ENCODE results near the gene NDUFS7.
"Not testable (repeated sequence)": the region's sequence is repeated elsewhere in the genome, so short reads cannot be mapped to it uniquely, and the experiment has no call there.

NDUFS7 gene

DNA sequence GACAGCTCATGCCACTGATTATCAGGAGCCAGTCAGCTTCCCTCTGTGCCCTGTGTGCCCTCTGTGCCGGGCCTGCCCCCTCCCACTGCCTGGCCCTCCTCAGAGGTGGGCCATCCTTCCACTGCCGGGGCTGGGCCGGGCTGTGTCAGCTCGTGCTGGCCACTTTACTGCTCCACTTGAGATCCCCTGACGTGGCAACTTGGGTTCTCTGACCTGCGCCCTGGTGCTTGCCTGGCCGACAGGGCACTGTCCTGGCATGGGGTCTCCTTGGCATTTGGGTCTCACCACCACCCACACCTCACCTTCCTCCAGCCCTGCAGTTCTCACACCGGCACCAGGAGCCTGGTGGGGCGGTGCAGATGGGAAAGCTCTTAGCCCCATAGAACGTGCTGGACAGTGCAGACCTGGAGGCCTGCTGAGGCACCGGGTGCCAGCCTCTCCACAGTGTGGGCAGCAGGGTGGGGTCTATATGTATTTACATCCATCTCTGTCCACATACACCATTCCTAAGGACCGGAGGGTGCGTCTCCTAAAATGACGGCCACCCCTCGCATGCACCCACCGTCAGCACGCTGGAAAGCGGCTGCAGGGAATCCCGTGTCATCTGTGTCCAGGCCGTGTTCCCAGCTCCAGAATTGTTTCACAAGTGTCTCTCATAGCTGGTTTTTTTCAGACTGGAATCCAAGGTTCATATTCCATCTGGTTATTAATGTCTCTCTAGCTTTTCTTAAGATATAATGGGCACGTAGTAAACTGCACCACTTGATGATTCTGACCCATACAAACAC lies 35.4 kb downstream of the NDUFS7 start:
- DNase-seq: no peak

DNA sequence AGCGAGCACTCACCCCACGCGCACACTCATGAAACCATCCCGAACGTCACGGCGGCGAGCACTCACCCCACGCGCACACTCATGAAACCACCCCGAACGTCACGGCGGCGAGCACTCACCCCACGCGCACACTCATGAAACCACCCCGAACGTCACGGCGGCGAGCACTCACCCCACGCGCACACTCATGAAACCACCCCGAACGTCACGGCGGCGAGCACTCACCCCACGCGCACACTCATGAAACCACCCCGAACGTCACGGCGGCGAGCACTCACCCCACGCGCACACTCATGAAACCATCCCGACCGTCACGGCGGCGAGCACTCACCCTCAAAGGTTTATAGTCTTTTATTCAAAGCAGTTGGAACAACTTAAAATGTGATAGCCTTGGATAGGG lies 36.4 kb downstream of the NDUFS7 start:
- DNase-seq: not testable (repeated sequence)

DNA sequence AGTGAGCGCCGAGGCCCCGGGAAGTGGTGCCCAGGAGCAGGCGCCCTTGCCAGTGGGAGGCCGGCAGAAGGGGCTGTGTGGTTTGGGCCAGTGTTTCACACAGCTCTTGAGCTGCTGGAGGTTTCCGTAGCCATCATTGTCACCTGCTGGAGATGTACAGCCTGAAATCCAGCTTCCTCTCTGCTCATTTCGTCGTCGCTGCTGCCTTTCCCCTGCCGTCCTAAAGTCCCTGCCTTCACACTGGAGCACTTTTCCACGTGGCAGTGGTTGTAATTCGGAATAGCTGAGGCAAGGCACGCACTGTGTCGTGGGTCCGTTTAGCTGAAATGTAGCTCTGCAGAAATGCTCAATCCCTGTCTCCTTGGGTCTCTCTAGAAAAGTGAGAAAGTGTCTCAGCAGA lies 36.9 kb downstream of the NDUFS7 start:
- no peak for DNase-seq

DNA sequence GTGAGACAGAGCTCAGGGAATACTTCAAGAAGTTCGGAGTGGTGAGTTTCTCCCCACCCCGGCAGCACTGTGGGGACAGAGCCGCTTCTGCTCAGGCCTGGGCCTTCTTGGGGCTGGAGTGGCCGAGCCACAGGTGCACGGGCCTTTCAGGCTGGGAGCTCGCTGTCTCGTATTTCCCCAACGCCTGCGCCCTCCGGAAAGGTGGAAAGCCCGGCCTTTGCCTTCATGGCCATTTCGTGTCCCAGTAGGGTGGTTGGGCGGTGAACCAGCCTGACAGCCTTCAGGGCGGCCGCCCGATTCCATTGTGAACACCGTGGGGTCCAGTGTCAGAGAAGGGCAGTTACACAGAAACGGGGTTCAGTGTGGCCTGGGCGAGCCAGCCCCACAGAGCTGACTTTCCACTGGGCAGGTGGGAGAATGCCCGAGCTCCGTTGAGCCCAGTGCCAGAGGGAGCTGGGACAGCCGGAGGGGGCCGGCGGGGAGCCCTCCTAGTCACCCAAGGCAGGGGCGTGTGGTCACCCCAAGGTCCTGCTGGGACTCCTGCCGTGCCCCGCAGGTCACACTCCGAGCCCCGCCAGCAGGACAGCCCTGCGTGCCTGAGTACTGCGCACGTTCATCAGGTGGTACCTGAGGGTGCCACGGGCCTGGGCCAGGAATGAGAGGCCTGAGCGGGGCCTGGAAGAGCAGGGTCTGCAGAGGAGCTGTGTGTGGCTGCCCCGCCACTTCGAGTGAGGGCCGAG lies 37.7 kb downstream of the NDUFS7 start:
- DNase-seq: no peak

DNA sequence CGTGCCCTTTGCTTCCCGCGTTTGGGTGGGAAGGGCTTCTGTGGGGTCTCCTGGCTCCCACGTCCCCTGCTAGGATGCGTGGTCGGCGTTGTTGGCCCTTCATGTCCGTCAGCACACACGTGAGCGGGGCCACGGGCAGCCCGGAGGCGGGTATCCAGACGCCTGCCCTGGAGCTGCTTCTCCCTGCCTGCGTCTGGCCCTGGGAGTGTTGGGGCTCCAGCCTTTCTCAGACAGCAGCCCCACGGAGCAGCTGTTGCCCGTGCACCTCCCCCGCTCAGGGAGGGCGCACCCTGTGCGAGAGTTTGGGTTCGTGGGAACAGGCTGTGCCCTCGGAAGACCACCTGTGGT lies 38.2 kb downstream of the NDUFS7 start:
- DNase-seq: no peak

DNA sequence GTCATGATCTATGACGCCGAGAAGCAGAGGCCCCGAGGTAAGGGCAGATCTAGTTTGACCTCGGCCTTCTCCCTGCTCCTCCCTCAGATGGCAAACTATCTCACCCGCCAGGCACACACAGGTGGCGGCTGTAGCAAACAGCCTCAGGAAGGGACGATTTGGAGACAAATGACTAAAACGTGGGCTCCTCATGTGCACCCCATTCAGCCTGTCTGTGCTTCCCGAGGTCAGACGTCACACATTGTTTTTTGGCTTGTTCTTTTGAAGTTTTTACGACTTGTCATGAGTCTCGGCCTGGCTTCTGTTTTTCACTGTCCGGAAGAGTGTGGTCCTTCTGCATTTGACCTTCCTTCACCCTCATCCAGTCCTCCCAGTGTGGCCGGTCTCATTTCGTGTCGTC lies 38.7 kb downstream of the NDUFS7 start:
- DNase-seq: no peak

DNA sequence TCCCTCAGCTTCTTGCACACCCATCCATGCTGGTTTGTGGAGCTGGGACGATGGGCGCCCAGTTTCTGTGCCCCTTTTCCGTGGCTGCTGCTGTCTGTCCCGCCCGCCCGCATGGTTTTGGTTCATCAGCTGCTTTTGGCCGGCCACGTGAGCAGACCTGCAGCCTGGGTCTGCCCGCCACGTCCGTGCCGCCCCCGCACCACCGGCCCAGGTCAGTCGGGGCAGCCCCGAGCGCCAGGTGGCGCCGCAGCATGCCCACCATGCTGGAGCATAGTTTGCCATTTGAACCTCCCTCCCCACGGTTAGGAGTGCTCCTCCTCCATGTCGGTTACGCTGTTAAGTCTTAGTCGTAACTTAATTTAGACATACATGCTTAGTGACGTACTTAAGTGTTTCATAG lies 39.2 kb downstream of the NDUFS7 start:
- DNase-seq: no peak

DNA sequence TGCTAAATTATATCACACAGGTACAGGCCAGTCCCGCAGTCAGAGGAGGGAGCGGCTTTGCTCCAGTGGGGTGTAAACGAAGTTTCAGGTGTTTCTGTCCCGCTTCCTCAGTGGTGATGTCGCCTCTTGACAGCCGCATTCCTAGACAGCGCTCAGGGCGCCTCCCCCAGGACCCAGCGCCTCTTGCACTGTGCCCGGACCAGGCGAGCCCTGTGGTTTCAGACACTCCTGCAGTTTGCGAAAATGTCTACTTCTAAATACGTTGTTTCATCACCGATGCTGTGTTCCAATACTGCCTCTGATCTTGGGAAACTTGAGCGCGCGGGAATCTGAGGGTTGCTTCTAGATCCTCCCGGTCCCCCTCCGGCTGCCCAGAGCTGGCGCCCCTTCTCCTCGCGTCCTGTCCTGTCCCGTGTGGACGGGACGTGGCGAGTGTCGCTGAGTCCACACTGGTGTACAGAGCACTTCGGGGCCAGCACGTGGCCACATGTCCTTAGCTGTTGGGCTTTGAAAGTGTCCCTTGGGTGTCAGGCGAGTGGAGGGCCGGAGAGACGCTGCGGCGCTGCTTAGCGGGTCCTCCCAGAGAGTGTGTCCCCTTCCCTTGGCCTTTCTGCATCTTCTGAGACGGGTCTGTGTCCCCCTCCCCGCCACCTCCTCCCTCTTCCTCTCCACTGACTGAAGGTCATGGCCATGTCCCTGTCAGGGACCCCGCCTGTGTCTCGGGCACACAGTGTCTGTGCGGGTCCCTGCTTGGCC lies 39.9 kb downstream of the NDUFS7 start:
- no peak for DNase-seq

DNA sequence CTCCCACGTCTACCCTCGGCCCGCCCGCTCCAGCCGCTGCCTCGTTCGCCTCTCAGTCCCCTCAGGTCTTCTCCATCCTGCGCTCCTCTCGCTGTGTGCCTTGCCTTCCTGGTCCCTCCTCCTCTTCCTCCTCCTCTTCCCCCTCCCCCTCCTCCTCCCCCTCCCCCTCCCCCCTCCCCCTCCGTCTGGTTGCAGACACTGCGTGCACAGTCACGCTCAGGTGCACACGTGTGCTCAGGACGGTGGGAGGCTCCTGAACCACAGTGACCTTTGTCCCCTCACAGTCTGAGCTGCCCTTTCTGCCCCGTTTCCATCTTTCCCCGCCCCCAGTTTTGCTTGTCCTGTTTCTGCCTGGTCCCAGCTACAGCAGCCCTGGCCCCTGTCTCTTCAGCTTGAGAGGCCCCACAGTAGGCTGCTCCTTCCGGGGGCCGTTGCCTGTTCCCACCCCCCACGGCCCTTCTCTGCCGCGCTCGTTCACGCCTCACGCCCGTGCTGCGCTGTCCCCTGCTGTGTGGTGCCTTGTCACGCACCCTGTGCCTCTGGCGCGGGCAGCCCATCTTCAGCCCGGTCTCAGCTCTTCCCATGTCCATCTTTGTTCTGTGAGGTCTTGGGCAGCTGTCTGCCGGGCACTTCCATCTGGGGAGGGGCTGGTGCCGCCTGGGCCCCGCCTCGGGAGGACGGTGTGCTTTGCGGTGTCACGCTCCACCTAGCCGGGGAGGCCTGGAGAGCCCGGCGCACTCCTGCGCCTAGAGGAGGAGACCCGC lies 40.7 kb downstream of the NDUFS7 start:
- no peak for DNase-seq

DNA sequence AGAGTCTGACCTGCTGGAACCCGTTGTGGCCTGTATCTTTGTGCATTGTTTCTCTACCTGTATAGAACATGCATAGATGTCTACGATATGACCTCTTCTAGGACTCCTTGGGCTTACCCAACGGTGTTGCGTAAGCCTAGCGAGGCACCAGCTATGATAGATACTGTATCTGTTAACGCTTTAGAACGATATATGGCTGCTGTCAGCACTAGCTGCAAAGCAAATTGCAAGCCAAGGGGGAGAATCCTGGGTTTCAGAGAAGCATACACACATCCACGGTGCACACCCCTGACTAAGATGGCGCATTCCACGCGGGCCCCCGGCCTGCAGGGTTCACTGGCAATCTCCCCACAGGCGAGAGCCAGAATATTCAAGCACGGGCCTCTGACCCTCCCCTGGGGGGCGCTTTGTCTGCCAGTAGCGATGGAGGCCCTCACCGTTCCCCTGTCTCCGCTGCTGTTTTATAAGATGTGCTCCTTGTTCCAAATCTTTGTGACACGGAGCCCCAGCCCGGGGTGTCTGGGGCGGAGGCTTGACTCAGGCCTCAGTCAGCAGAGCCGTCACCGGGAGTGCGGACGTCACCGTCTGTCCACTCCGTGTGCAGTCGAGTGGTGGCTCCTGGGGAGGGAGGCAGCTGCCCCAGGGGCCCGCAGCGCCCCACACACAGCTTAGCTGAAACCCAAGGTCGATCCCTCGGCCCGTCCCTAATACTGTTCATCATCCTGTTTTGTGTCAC lies 41.6 kb downstream of the NDUFS7 start:
- DNase-seq: no peak

DNA sequence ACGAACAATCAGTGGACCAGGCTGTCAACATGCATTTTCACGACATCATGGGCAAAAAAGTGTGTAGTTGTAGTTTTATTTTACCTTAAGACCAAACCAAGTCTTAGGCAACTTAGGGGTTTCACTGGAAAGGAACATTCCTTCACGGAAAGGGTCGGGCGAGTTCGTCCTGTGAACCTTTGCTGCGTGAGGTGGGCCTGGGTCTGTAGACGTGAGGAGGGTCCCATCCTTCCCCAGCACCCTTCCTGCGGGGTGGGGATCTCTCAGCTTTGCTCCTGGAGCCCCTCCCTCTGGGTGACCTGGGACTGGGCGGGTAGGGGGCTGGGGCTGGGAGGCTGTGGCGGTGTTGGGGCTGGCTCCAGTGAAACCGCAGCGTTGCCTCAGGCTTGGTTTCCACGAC lies 42.2 kb downstream of the NDUFS7 start:
- DNase-seq: no peak

DNA sequence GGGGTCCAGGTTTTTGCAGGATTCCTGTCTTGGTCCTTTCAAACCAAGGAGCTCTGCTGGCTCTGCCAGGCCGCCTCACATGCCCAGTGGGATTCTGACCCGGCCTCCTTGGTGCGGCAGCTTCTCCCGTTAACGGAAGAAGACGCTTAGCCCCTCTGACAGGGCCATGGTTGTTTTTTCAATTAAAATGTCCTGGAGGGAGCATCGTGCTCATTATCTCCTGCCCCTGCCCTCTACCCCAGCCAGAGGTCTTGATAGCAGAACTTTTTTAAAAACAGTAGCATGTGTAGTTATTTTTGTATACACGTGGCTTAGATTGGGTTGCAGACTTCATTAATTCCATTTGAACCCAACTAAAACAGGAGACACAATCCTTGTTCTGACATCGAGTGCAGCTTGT lies 43.0 kb downstream of the NDUFS7 start:
- DNase-seq: no peak

DNA sequence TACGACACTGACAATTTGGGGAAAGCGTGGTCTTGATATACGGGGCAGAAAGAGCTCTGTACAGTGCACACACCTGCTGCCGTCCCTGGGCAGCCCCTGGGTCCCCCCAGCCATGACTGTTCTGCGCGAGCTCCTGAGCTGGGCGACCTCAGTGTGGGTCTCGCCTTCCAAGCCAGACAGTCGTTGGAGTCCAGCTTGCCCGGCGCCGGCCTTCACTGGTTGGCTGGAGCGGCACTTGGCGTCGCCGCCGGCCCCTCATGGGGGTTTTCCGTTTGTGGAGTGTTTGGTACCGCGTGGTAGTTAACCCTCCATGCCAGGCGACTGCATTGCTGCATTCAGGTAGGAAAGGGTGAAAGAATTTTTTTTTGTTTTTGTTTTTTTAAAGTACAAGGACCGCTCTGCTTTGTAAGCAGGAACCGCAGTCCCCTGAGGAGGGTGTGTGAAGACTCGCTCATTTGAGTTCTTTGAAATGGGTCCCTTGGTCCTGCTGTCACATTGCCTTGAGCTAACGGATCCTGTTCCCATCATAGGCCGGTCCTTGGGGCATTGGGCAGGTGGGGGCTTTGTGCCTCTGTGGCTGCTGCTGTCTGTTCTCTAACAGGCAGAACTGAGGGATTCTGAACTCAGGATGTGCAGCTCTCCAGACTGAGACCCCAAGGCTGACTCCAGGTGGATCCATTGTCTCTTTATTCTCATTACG lies 43.7 kb downstream of the NDUFS7 start:
- DNase-seq: no peak

DNA sequence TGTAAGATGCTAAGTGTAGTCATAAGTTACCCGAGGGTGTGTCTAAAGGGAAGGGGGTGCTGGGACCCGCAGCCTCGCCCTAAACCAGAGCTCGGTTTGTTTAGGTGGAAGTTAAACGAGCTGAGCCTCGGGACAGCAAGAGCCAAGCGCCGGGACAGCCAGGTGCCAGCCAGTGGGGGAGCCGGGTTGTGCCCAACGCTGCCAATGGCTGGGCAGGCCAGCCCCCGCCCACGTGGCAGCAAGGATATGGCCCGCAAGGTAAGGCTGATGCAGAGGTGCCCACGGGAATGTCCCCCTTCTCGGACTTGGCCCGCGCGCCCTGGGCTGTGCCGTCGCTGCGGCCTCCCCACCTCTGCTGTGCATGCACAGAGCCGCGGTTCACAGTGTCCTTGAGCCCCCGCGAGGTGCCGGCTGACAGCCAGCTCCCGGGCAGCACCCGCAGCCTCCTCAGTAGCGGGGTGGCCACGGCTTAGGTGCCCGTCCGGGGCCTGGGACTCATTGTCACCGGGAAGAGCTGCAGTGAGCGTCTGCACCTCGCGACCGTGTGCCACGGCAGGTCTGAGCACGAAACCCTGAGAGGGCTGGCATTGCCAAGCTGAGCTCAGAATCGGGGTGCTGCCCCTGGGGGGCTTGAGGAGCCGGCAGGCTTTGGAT lies 45.2 kb downstream of the NDUFS7 start:
- DNase-seq: no peak

DNA sequence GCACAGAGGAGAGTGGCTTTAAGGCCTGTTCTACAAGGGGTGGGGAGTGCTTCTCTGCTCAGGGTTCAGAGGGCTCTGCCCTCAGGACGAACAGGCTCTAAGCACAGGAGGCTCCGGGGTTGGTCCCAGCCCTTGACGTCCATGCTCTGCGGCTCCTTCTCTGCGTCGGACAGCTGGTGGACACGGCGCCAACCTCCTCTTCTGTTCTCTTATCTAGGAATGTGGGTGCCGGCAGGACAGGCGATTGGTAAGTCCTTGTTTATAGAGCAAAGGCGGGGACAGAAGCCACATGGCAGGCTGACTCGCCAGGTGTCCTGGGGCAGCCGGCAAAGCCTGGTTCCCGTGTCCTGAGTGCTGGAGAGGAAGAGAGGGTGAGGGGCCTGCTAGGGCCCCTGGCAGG lies 46.0 kb downstream of the NDUFS7 start:
- no peak for DNase-seq

DNA sequence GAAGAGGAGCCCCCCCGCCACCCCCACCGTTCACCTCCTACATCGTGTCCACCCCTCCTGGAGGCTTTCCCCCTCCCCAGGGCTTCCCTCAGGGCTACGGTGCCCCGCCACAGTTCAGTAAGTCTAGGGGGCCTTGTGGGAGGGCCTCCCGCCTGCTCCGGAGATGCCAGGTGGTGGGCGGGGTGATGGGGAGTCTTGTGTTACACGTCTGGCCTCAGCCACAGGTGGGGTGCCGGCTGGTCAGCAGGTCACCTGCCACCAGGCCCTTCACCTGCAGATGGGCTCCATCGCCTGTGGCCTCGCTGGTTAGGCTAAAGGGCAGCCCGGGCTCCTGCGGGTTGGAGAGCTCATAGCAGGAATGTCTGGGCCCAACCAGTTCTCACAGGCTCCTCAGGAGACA lies 46.5 kb downstream of the NDUFS7 start:
- DNase-seq: no peak

DNA sequence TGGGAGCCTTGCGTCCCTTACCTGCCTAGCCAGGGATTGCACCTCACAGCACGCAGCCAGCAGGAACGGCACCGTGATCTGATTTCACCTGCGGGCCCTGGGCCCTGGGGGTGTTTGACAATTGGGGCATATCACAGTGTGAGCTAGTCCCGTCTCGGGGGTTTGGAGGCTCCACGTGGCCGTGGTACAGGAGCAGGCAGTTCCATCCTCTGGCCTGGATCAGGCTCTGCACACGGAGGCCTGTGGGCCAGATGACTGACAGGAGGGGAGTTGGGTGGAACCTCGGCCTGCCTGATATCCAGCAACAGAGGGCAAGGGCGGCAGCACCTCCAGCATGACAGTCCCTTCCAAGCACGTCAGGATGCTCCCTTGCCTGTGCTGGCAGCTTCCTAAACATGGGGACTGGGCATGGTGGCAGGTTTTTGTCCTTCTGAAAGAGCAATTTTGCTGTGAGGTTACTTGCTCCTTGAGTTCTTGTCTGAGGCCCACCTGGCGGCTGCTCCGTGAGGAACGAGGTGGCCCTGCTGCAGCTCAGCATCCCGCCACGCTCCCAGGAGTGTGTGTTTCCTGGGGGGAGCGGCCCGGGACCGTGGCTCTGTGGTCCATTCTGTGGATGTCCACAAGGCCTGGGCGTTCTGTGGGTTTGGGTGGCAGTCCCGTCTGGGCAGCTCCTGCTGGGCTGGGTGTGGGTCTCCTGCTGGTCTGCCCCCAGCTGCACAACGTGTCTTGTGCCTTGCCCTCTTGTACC lies 48.2 kb downstream of the NDUFS7 start:
- no peak for DNase-seq

DNA sequence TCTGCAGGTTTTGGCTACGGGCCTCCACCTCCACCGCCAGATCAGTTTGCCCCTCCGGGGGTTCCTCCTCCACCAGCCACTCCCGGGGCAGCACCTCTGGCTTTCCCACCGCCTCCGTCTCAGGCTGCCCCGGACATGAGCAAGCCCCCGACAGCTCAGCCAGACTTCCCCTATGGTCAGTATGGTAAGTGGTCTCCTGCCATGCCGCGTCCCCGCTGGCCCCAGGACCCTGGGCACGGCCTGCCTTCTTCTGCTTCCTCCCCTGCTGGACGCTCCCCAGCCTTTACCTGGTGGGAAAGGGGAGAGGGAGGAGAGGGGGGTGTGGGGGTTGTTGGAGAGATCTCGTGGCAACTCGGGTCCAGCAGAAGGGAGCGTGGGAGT lies 48.8 kb downstream of the NDUFS7 start:
- DNase-seq: no peak

DNA sequence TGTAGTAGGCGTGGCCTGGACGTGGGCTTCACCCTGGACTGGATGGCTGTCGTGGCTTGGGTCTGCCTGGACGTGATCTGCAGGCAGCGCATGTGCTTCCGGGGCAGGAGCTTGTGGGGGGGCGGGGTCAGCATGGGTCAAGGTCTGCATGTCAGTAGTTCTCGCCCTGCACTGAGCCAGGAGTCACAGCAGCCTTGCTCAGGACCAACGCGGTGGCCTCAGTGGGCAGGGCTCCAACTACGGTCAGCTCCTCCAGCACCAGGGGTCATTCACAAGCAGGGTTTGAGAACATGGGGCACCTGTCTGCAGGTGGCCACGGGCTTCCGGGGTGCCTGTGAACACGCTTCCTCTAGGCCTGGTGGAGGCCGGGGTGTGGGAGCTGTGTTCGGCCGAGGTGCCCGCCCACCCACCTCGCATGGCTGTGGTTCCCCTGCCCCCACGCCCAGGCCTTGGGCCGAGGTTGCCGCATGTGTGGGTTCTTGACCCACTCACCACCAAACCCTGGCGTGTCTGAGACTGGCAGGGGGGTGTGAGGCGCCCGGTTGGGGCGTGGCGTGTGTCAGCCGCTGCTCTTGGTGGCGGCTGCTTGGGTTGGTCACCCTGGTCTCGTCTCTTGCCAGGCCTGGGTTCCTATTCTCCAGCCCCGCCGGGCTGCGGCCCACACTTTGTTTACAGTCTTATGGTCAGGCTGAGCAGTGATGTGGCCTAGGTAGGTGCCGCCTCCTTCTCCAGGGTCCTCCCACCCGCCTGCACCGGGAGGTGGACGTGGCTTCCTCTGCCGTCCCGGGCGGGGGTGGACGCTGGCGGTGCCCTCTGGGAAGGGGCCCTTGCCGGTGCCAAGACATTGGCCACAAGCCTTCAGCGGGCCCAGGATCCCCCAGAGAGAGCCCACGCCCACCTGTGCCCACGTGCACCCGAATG lies 49.7 kb downstream of the NDUFS7 start:
- no peak for DNase-seq

DNA sequence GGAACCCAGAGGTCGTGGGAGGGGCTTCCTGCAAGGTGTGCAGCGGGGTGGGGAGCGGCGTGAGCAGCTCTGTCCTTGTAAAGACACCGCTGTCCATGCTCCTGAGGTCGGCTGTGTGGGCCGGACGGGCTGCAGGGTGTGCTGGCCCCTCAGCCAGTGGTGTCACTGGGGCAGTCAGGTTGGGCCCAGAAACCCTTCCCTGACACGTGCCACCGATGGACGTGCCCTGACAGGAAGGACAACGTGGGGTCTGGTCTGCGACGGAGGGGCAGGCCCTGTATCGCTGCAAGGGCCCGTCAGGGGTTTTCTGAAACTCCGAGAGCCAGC lies 50.3 kb downstream of the NDUFS7 start:
- no peak for DNase-seq

Measured in NCI-H2171 treated with DMSO at 0.1 percent for 48 hours (cell line).